Stimulated activated CD8-positive, alpha-beta memory T cell treated with anti-CD3 and anti-CD28 coated beads, Interleukin-12 subunit alpha, Interleukin-12 subunit beta, amount 100 ng/mL, for 24 hours (primary cell): Measurements from ENCODE around the gene KCNMA1.

Experiments
- DNase-seq: peaks from one replicate; pipeline ENCODE4 v3.0.0-alpha.2; 2020; ENCODE audit errors: extremely low read depth

The KCNMA1 gene

DNA sequence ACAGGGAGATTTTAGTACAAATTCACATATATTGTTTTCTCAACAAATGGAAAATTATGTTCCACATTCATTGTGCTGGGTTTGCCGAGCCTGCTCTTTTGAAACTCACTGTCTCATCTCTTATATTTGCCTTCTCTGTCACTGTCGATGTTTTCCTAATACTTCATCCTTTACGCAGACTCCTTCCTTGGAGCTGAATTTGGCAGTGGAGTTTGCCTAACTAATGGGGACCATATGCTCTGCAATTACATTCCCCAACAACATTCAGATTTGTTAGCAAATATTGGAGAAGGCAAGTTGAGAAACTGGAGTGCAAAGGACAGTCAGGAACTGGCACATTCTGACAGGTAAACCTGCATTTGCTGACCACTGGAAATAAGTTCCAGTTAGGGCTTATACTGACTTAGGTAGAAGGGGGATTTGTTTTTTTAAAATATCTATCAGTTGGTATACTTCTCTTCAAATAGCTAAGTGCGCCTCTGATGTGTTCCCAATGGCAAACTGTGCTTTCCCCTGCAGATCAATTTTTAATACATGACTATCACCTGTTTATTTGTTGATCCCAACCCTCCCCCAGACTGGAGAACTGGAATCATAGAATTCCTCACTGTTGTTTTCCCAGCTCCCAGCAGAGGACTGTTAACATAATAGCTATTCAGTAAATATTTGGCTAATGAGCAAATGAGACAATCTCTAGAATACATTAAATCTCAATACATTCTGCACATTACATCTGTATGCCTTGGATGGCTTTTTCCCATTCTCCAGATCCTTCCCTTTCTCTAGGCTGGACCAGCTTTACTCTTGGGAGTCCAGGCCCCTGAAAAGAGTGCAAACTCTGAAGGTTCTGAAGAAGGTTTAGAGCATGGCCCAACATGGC is 769.3 kb downstream of the KCNMA1 start:
- no peak for DNase-seq

DNA sequence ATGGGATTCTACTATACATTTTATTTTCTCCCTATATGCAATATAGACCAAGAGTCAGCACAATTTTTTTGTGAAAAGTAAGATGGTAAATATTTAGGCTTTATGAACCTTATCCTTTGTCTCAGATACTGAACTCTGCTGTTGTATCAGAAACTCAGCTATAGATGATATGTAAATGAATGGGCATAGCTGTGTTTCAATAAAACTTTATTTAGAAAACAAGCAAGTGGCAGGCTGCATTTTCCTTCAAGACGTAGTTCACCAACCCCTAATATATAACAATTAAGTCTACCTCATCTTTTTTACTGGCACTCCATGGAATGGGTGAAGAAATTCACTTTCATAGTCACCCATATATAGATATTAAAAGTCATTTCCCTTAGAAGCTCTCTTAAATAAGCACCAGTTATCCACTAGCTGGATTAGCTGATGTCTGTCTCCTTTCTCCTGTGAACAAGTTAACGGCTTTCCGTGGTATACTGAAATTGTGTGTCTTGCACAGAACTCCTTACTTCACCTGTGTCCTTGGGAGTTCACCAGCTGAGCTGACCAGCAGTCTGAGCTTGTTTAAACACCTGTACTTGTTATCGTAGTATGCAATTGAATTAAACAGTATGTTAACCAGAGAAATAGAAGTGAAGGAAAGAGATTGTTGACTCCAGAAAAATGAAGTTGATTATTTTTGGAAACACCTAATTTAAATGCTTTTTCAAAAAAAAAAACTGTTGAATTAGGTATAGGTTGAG is 770.6 kb downstream of the KCNMA1 start:
- DNase-seq, result no peak

DNA sequence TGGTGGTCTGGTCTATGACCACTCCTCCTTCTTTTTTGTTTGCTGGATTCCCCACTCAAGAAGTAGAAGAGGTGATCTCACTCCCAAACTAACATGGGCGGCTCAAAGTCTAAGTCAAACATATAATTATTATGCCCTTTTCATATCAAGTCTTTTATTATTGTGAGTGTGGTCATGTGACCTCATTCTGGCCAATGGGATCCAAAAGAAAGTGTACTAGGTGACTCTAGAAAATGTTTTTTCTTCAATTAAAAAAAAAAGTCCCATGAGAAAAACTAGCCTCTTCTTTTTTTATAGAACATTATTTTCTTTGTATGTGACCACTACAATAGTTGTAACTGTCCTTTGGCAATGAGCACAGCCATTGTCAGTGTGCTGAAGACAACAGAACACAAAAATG is 772.7 kb downstream of the KCNMA1 start:
- DNase-seq, result no peak

DNA sequence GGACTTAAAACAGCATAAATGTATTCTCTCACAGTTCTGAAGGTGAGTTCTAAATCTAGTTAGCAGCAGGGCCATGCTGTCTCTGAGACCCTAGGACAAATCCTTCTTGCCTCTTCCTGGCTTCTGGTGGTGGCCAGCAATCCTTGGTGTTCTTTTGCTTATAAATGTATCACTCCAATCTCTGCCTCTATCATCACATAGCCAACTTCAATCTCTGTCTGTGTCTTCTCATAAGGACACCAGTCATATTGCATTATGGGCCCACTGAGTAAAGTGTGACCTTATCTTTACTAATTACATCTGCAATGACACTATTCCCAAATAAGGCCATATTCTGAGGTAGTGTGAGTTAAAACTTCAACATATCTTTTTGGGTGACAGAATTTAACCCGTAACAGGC is 778.9 kb downstream of the KCNMA1 start:
- no peak for DNase-seq

DNA sequence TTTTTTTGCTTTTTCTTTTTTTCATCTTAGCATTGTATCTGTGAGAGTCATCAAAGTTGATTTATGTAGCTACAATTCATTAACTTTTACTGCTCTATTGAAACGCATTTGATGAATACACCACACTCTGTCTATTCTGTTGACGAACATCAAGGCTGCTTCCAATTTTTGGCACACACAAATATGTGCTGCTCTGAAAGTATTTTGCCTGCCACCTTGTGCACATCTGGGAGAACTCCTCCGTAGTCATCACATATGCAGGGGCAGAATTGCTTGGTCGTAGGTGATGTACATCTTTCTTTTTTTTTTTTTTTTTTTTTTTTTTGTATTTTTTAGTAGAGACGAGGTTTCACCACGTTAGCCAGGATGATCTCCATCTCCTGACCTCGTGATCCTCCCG is 796.8 kb downstream of the KCNMA1 start:
- DNase-seq, result no peak

DNA sequence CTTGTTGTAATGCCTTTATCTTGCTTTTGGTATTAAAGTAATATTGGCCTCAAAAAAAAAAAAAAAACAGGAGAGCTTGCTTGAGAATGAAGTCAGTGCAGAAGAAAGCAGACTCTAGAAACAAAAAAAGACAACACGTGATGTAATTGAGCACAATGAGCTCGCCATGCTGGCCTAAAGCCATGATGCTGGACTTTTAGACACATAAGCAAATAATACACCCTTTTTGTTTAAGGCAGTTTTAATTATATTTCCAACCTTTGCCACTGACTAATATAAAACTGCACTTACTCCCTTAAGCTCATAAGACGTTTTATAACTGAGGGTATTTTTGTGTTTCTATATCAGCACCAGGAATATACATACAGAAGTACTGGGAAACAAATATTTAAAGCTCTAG is 798.3 kb downstream of the KCNMA1 start:
- no peak for DNase-seq

DNA sequence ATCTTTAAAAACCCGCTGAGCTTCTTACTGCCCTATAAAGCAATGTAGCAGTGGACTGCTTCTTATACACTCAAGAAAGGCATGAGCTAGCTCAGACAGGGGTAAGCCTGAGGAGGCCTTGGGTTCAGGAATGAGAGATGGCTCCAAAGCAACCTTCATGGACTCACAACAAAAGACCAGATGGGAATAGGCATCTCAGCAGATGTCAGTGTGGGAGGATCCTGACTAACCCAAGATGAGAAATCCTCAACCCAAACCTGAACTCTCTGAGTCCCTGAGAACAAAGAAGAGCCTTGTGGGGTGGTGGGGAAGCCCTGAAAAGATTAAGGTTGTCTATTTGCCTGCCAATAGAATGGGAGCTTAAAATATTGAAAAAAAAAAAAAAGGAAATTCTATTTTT is 807.4 kb downstream of the KCNMA1 start:
- no peak for DNase-seq

DNA sequence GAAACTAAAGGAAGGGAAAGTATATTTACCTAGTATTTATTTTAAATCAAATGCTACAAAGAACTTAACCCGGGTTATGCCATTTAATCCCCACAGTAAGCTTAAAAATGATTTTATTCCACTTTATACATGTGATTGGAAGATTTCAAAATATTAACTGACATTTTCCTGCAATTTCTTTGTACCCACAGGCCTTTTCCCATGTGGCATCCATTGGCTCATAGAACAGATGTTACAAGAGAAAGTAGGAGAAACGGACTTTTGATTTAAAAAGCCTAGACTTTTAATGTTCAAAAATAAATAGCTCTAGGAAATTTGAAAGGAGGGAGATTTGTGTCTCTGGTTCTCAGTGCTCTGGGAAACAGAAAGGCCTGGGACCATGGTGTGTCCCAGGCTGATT is 807.9 kb downstream of the KCNMA1 start:
- no peak for DNase-seq
